Fibroblast of villous mesenchyme (primary cell): Measurements from ENCODE around the gene PPARA. TPM values are rescaled to one million over a fixed set of nuclear protein-coding genes. Genes with fewer than 3 reads are reported as not detected.

Experiments
- DNase-seq: peaks from one replicate; pipeline ENCODE4 v3.0.0-alpha.2; 2010; ENCODE audit warnings: low read depth
- H3K4me3 ChIP-seq: 2 replicates; pipeline ENCODE4 v1.5.1; 2011; ENCODE audit warnings: low read depth, mild to moderate bottlenecking, low read length
- total RNA-seq: library from RNA; depleted of rRNA; stranded (reverse); fragments of >200 nt; gene quantifications from 2 replicates; pipeline ENCODE4 v1.2.3, GENCODE V29; 2012
- TF ChIP-seq, protein P1 (sequence below): IDR thresholded peaks from 2 replicates; pipeline ENCODE4 v1.5.1; 2012; ENCODE audit warnings: low read depth, mild to moderate bottlenecking, low read length; ENCODE audit not compliant: insufficient read depth

The PPARA gene
- total RNA-seq, 1 donor = 14.2 TPM

DNA sequence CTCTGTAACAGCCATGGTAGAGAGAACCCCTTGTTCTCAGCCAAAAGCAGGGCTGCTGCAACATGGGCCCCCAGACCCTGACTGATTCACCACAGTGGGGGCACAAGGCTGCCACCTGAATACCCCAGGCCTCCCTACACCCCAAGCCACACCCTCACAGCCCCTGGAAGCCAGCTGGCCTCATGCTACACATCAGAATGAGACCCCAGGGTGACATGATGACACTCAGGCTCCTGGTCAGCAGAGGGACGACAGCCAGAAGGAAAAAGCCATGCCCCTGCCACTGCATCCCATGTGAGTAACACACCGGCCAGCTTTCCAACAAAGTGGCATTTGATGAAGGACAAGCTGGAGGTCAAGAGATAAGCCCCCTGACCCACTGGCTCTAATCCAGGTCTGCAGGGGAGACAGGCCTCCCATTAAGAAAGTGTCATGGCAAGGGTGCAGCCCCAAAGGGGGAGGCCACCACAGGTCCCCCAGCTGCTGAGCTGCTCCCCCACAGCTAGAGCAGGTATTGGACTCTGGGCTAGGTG is 97.2 kb downstream of the PPARA start:
- H3K4me3 ChIP-seq = no peak overlapping the region
- TF ChIP-seq, protein P1, sequence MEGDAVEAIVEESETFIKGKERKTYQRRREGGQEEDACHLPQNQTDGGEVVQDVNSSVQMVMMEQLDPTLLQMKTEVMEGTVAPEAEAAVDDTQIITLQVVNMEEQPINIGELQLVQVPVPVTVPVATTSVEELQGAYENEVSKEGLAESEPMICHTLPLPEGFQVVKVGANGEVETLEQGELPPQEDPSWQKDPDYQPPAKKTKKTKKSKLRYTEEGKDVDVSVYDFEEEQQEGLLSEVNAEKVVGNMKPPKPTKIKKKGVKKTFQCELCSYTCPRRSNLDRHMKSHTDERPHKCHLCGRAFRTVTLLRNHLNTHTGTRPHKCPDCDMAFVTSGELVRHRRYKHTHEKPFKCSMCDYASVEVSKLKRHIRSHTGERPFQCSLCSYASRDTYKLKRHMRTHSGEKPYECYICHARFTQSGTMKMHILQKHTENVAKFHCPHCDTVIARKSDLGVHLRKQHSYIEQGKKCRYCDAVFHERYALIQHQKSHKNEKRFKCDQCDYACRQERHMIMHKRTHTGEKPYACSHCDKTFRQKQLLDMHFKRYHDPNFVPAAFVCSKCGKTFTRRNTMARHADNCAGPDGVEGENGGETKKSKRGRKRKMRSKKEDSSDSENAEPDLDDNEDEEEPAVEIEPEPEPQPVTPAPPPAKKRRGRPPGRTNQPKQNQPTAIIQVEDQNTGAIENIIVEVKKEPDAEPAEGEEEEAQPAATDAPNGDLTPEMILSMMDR = no peak
- DNase-seq = no peak

DNA sequence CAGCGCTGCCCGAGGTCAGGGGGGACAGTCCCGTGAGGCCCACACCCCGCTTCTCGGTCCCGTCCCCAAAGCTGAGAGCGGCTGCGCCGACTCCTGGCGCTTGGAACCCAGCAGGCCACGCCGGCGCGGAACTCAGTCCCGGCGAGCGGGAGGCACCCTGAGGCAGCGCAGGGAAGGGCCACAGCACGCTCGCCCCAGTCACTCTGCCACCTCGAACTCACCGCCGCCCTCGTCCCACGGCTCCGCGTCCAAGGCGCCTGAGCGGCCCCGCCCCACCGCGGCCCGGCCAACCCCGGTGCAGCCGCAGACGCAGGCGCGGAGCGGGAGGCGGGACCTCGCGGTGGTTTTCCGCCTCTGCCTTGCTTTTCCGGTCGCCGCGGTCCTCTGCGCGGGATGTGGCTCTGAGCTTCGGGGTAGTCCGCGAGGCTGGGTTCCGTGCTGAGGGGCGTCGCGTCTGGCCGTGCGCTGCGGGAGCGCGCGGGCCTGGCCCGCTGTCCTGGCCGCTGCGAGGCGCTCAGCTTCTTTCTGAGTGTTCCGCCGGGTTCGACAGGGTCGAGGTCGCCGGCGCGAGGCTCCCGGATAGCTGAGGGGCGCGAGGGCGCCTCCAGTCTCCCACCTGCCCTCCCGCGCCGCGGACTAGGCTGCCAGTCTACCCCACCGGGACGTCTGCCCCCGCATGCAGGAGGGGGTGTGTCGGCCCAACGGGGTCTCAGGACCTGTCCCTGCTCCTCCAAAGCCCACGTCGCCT is 99.9 kb downstream of the PPARA start, which contains the start of gene CDPF1:
Gene CDPF1, minus strand, starts transcription at position 259 of the 748 bp plus-strand sequence. CDS start 2,009 bp downstream, outside the sequence.
- peak within 1 kb of the TSS; percentile 93 for H3K4me3 ChIP-seq
- TF ChIP-seq, protein P1 = no peak
- peak; percentile 84 for DNase-seq

DNA sequence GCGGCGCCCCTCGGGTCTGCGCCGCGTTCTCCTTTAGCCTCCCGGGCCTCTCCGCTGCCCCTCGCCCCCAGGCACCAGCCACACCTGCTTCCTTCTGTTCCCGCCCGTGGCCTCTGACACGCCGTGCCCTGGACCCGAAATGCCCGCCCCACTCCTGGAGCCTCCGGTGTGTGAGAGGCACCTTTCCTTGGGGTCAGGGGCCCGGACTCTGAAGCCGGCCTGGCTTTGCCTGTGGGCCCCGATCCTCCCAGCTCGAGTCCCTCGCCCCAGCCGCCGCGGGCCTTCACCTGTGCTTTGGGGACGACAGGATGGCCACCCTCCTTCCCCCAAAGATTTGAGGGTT is 100.4 kb downstream of the PPARA start:
- peak overlapping the region; percentile 93 for H3K4me3 ChIP-seq
- no peak for DNase-seq
- TF ChIP-seq, protein P1 = no peak

DNA sequence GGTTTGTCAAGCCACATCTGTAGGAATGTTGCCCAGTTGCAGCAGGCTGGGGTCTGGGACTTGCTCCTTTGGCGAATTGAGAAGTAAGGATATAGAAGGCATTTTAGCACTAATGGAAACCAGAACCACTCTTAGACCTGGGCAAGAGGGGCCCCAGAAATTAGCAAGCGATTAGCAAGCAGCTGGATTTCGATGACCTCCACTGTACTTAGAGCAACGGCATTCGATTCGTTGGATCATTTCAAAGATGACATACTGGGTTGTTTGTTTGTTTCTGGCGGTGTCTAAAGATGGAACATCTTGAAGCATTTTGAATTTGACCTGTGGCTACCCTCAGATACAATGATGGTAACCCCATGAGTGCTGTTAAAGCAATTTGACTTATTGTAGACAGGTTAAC is 100.9 kb downstream of the PPARA start:
- no peak for DNase-seq
- TF ChIP-seq, protein P1 = no peak

DNA sequence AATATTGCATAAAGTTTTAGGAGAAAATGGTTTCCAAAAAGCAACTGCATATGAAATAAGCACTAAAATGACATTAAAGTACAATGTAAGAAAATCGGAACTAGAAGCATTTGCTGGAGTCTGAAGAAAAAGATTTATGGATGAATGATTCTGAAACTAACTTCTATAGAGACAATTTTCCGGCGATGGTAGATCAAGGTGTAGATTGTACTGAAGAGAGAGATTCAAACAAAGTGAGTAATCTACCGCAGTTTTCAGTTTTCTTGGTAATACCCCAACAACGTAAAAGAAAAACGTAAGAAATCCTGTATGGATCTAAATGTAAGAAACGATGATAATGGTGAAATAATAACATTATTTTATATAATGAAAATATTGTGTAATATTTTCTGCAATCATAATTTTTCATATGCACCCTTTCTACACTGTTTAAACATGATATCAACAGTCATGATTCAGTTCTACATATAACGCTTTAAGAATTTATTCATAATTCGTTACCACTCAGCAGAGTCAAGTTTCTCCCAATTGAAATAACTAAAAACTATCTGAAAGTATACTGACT is 101.6 kb downstream of the PPARA start:
- no peak for DNase-seq
- H3K4me3 ChIP-seq = no peak overlapping the region
- TF ChIP-seq, protein P1 = no peak

More for the DNA sequence above, 100.9 kb downstream of the PPARA start:
- H3K4me3 ChIP-seq = peak overlapping the region; percentile 93

DNA sequence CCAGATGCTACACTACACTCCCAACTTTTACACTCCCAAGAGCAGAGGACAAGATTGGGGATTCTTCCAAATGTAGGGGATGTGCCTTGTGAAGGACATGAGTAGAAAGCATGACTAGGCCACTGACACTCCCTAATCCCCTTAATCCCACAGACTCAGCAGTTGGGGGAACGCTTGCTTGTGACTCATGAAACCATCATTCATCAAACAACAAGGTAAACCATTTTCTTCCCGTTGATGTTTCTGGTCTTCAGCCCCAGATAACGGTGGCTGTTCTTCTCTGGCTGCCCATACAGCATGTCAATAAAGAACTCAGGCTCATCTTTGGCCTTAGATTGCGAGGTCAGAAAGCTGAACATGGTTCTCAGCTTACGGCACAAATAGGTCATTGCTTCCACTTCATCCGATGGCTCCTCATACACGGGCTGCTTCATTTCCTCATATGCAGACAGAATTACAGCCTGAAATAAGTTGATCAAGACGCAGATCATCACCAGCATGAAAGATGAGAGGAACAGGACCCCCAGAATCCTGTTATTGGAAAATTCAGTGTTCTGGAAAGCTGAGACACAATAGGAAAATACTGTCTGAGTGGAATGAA is 106.1 kb downstream of the PPARA start:
- TF ChIP-seq, protein P1 = no peak
- DNase-seq = peak; percentile 64
- no peak overlapping the region for H3K4me3 ChIP-seq
